ENCODE results near the gene UBAP1. TPM values are rescaled to one million over a fixed set of nuclear protein-coding genes. Genes with fewer than 3 reads are reported as not detected.

UBAP1 gene
- total and polyA plus RNA-seq, 2 of the 4 experiments (the other 2 are of a cell fraction) = 30.6 to 37.0 TPM

DNA sequence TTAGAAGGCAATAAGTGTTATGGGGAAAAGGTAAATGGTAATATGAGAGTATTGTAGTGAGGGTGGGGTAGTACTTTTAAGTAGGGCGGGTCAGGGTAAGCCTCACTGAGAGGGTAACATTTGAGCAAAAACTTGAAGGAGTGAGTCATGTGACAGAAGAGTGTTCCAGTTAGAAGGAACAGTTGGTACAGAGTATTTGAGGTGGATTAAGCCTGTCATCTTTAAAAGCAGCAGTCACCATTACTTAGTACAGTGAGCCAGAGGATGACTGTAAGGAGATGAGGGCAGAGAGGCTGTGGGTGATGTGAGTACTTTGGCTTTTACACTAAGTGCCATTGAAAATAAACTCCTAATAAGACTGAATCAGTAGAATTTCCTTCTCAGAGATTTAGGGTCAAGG is 54.8 kb downstream of the UBAP1 start:
- TF ChIP-seq POLR2A (IDR thresholded peaks at IDR 0.05; ENCODE audit: low read depth, low read length) (no peak), BHLHE40 (IDR thresholded peaks at IDR 0.05; ENCODE audit: low read depth, low read length) (no peak), NFE2L2 (IDR thresholded peaks at IDR 0.05; ENCODE audit: low read depth, low read length) (peak; percentile 7; the same call in 1 of the 2 replicates), CEBPB (IDR thresholded peaks at IDR 0.05; ENCODE audit: low read depth, low read length) (no peak), RAD21 (IDR thresholded peaks at IDR 0.05; ENCODE audit: low read length) (no peak), MAZ (IDR thresholded peaks at IDR 0.05; ENCODE audit: borderline replicate concordance, low read depth, low read length) (no peak), FOS (IDR thresholded peaks at IDR 0.05; ENCODE audit: low read depth, low read length) (0 out of 2 replicates have a peak, but pooled peaks have one; percentile 2), CHD1 (IDR thresholded peaks at IDR 0.05; ENCODE audit: low read depth, low read length) (no peak)
- TF ChIP-seq, protein P1, sequence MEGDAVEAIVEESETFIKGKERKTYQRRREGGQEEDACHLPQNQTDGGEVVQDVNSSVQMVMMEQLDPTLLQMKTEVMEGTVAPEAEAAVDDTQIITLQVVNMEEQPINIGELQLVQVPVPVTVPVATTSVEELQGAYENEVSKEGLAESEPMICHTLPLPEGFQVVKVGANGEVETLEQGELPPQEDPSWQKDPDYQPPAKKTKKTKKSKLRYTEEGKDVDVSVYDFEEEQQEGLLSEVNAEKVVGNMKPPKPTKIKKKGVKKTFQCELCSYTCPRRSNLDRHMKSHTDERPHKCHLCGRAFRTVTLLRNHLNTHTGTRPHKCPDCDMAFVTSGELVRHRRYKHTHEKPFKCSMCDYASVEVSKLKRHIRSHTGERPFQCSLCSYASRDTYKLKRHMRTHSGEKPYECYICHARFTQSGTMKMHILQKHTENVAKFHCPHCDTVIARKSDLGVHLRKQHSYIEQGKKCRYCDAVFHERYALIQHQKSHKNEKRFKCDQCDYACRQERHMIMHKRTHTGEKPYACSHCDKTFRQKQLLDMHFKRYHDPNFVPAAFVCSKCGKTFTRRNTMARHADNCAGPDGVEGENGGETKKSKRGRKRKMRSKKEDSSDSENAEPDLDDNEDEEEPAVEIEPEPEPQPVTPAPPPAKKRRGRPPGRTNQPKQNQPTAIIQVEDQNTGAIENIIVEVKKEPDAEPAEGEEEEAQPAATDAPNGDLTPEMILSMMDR (conservative IDR thresholded peaks at IDR 0.05; ENCODE audit: low read depth, low read length) = no peak
- Histone ChIP-seq H2AFZ (replicated peaks; ENCODE audit: low read length, poor library complexity) (no peak overlapping the region), H3K79me1 (ENCODE audit: low read depth in 1 of 2, low read length in 2 of 2) (peaks cover 17 to 51% of the 10 kb centered on the region in 2 experiments), H3K27ac (ENCODE audit: insufficient read depth, low read length) (no peak overlapping the region), H3K9ac (ENCODE audit: low read depth, low read length) (no peak overlapping the region), H3K9me1 (ENCODE audit: insufficient read depth, low read length) (peaks cover 3% of the 10 kb centered on the region; the same call in 1 of the 2 replicates), H2BK15ac (ENCODE audit: low read depth, low read length) (no peak overlapping the region), H2BK5ac (ENCODE audit: low read depth, low read length, poor library complexity, severe bottlenecking) (no peak overlapping the region), H3K4ac (ENCODE audit: low read depth, low read length) (no peak overlapping the region), H2BK120ac (ENCODE audit: low read depth, low read length) (no peak overlapping the region), H4K5ac (ENCODE audit: low read depth, low read length) (no peak overlapping the region), H3K27me3 (ENCODE audit: control insufficient read depth, insufficient read depth, low read length) (no peaks in the 10 kb centered on the region), H4K91ac (ENCODE audit: insufficient read depth, low read depth, low read length) (no peak overlapping the region), H2AK9ac (replicated peaks; ENCODE audit: low read depth, low read length, poor library complexity) (no peak overlapping the region), H3K56ac (ENCODE audit: extremely low read depth, insufficient read depth, low read length) (no peak overlapping the region), H3K4me1 (ENCODE audit: control insufficient read depth, insufficient read depth, low read length) (no peaks in the 10 kb centered on the region; the same call in 1 of the 2 replicates), H3K14ac (replicated peaks; ENCODE audit: low read depth, low read length) (no peak overlapping the region), H3K36me3 (ENCODE audit: control insufficient read depth, insufficient read depth, low read length) (peaks cover 15% of the 10 kb centered on the region), H4K8ac (ENCODE audit: low read depth in 2 of 2, low read length in 2 of 2) (no peak overlapping the region), H3K18ac (ENCODE audit: low read depth, low read length) (no peak overlapping the region), H3K23ac (ENCODE audit: low read depth, low read length) (no peak overlapping the region), H2AK5ac (ENCODE audit: low read depth, low read length) (no peak overlapping the region), H3K9me3 (ENCODE audit: control insufficient read depth, insufficient read depth, low read length) (no peaks in the 10 kb centered on the region), H4K20me1 (ENCODE audit: insufficient read depth, low read length) (peaks cover 22% of the 10 kb centered on the region; the same call in 1 of the 2 replicates), H3K4me3 (ENCODE audit: insufficient read depth, low read depth, low read length) (no peak overlapping the region), H3K4me2 (ENCODE audit: low read depth, low read length) (no peak overlapping the region), H2BK20ac (ENCODE audit: low read depth, low read length) (no peak overlapping the region)
- ChIA-PET CTCF (no interaction called here), POLR2A (ENCODE audit: unreplicated experiment) (no interaction called here)
- peak; percentile 86 for ATAC-seq (ENCODE audit: low read depth)
- peak; percentile 60 for DNase-seq
- BruUV-seq (replicated peaks) = no TSS peak
- dilution Hi-C loops (cut with HindIII; ENCODE audit: low sequenced_read_pairs, unreplicated experiment) (no loop called here), in situ Hi-C loops (cut with MboI; ENCODE audit: low sequenced_read_pairs) (no loop called here), intact Hi-C loops (cut with micrococcal nuclease) (no loop called here)
- WGBS, 2 experiments (ENCODE audit: extremely low coverage in 2 of 2, insufficient read length in 1 of 2) = 50 to 100% methylated on average over 1 of the region's 1 CpG

Data from IMR-90 (cell line).